ENCODE data around the gene RNASEH2A.

- TF ChIP-seq GATA2 (IDR thresholded peaks at IDR 0.05; ENCODE audit: low read depth, low read length) (no peak), GATA3 (IDR thresholded peaks at IDR 0.05; ENCODE audit: low read depth, low read length) (no peak)
Observed at GRCh38 chr19:12833418-12833737, 27.0 kb downstream of the RNASEH2A start.
